ENCODE data around the gene DDHD1.

Gene DDHD1

GRCh38 chr14:53175375-53175774 lies 22.3 kb upstream of the DDHD1 start:
- H3K4ac ChIP-seq (ENCODE audit: low read depth in 1 of 2, low read length in 2 of 2): no peak overlapping the region
- no peaks in the 10 kb centered on the region for H3K79me1 ChIP-seq (replicated peaks; ENCODE audit: low read length, poor library complexity, severe bottlenecking)
- 90% methylated on average over 3 of the region's 4 CpGs for WGBS
- no peak overlapping the region for H3K23ac ChIP-seq (ENCODE audit: low read length in 2 of 2)
- no peak overlapping the region for H3K9ac ChIP-seq (ENCODE audit: low read length)
- DNase-seq: no peak
- no peak overlapping the region for H3K4me2 ChIP-seq (ENCODE audit: low read length, poor library complexity, severe bottlenecking)
- H3K36me3 ChIP-seq (ENCODE audit: control insufficient read depth in 1 of 2, insufficient read depth in 2 of 2, low read depth in 1 of 2, low read length in 2 of 2): no peaks in the 10 kb centered on the region
- H3K18ac ChIP-seq (ENCODE audit: low read depth in 1 of 2, low read length in 2 of 2): no peak overlapping the region
- no peak overlapping the region for H2BK120ac ChIP-seq (ENCODE audit: low read depth, low read length)
- no peak overlapping the region for H3K4me3 ChIP-seq (ENCODE audit: insufficient read depth in 1 of 2, low read depth in 1 of 2, low read length in 2 of 2)
- H4K91ac ChIP-seq (ENCODE audit: low read length): no peak overlapping the region
- no peaks in the 10 kb centered on the region for H3K4me1 ChIP-seq (ENCODE audit: control insufficient read depth, insufficient read depth, low read depth, low read length)
- H4K8ac ChIP-seq (ENCODE audit: low read length): no peak overlapping the region
- no peak overlapping the region for H2BK5ac ChIP-seq (ENCODE audit: low read depth, low read length, poor library complexity, severe bottlenecking)
- no peak overlapping the region for H2BK15ac ChIP-seq (ENCODE audit: low read depth, poor library complexity, severe bottlenecking)
- no peak overlapping the region for H2AK5ac ChIP-seq (ENCODE audit: low read length, severe bottlenecking)
- H3K9me3 ChIP-seq (ENCODE audit: control insufficient read depth, low read length): no peaks in the 10 kb centered on the region
- no peak overlapping the region for H3K14ac ChIP-seq (ENCODE audit: low read length in 2 of 2)
- H2AFZ ChIP-seq (ENCODE audit: low read depth, low read length): no peak overlapping the region
- H3K27me3 ChIP-seq (ENCODE audit: control insufficient read depth in 1 of 2, insufficient read depth in 1 of 2, low read length in 2 of 2): no peaks in the 10 kb centered on the region
- H2BK12ac ChIP-seq (ENCODE audit: low read length in 2 of 2): no peak overlapping the region
- no peak overlapping the region for H3K27ac ChIP-seq (ENCODE audit: low read length, poor library complexity, severe bottlenecking)

GRCh38 chr14:53174918-53175317 lies 21.8 kb upstream of the DDHD1 start:
- H2BK120ac ChIP-seq (ENCODE audit: low read depth, low read length): no peak overlapping the region
- H3K9ac ChIP-seq (ENCODE audit: low read length): no peak overlapping the region
- 67% methylated on average over 2 of the region's 4 CpGs for WGBS
- H3K36me3 ChIP-seq (ENCODE audit: control insufficient read depth in 1 of 2, insufficient read depth in 2 of 2, low read depth in 1 of 2, low read length in 2 of 2): no peaks in the 10 kb centered on the region
- no peaks in the 10 kb centered on the region for H3K9me3 ChIP-seq (ENCODE audit: control insufficient read depth, low read length)
- no peak overlapping the region for H2AK5ac ChIP-seq (ENCODE audit: low read length, severe bottlenecking)
- no peaks in the 10 kb centered on the region for H3K79me1 ChIP-seq (replicated peaks; ENCODE audit: low read length, poor library complexity, severe bottlenecking)
- no peak overlapping the region for H3K18ac ChIP-seq (ENCODE audit: low read depth in 1 of 2, low read length in 2 of 2)
- no peak overlapping the region for H3K14ac ChIP-seq (ENCODE audit: low read length in 2 of 2)
- H3K27me3 ChIP-seq (ENCODE audit: control insufficient read depth in 1 of 2, insufficient read depth in 1 of 2, low read length in 2 of 2): no peaks in the 10 kb centered on the region
- DNase-seq: no peak
- no peak overlapping the region for H3K4me2 ChIP-seq (ENCODE audit: low read length, poor library complexity, severe bottlenecking)
- H2BK12ac ChIP-seq (ENCODE audit: low read length in 2 of 2): no peak overlapping the region
- H4K91ac ChIP-seq (ENCODE audit: low read length): no peak overlapping the region
- H4K8ac ChIP-seq (ENCODE audit: low read length): no peak overlapping the region
- no peak overlapping the region for H2BK5ac ChIP-seq (ENCODE audit: low read depth, low read length, poor library complexity, severe bottlenecking)
- H3K4me3 ChIP-seq (ENCODE audit: insufficient read depth in 1 of 2, low read depth in 1 of 2, low read length in 2 of 2): no peak overlapping the region
- no peak overlapping the region for H3K23ac ChIP-seq (ENCODE audit: low read length in 2 of 2)
- no peaks in the 10 kb centered on the region for H3K4me1 ChIP-seq (ENCODE audit: control insufficient read depth, insufficient read depth, low read depth, low read length)
- no peak overlapping the region for H2AFZ ChIP-seq (ENCODE audit: low read depth, low read length)
- H3K4ac ChIP-seq (ENCODE audit: low read depth in 1 of 2, low read length in 2 of 2): no peak overlapping the region
- H3K27ac ChIP-seq (ENCODE audit: low read length, poor library complexity, severe bottlenecking): no peak overlapping the region
- no peak overlapping the region for H2BK15ac ChIP-seq (ENCODE audit: low read depth, poor library complexity, severe bottlenecking)

- H2BK5ac ChIP-seq (ENCODE audit: low read depth, low read length, poor library complexity, severe bottlenecking): no peak overlapping the region
- H3K27ac ChIP-seq (ENCODE audit: low read length, poor library complexity, severe bottlenecking): no peak overlapping the region
- WGBS: 97% methylated on average over 9 of the region's 9 CpGs
Observed at GRCh38 chr14:53168786-53169185, 15.7 kb upstream of the DDHD1 start.

GRCh38 chr14:53167602-53168328 lies 14.6 kb upstream of the DDHD1 start:
- H3K23ac ChIP-seq (ENCODE audit: low read length in 2 of 2): no peak overlapping the region
- H3K18ac ChIP-seq (ENCODE audit: low read depth in 1 of 2, low read length in 2 of 2): no peak overlapping the region
- no peaks in the 10 kb centered on the region for H3K79me1 ChIP-seq (replicated peaks; ENCODE audit: low read length, poor library complexity, severe bottlenecking)
- H3K4me2 ChIP-seq (ENCODE audit: low read length, poor library complexity, severe bottlenecking): no peak overlapping the region
- H2BK5ac ChIP-seq (ENCODE audit: low read depth, low read length, poor library complexity, severe bottlenecking): no peak overlapping the region
- no peaks in the 10 kb centered on the region for H3K27me3 ChIP-seq (ENCODE audit: control insufficient read depth in 1 of 2, insufficient read depth in 1 of 2, low read length in 2 of 2)
- peak overlapping the region in 1 of 2 experiments; percentile 59 for H3K4me3 ChIP-seq (ENCODE audit: insufficient read depth in 1 of 2, low read depth in 1 of 2, low read length in 2 of 2)
- H2BK12ac ChIP-seq (ENCODE audit: low read length in 2 of 2): no peak overlapping the region
- H3K27ac ChIP-seq (ENCODE audit: low read length, poor library complexity, severe bottlenecking): no peak overlapping the region
- no peak overlapping the region for H2AK5ac ChIP-seq (ENCODE audit: low read length, severe bottlenecking)
- H4K8ac ChIP-seq (ENCODE audit: low read length): no peak overlapping the region
- H2AFZ ChIP-seq (ENCODE audit: low read depth, low read length): peak overlapping the region; percentile 86
- H3K4ac ChIP-seq (ENCODE audit: low read depth in 1 of 2, low read length in 2 of 2): peak overlapping the region in 1 of 2 experiments; percentile 37
- peak overlapping the region; percentile 82 for H3K9ac ChIP-seq (ENCODE audit: low read length)
- DNase-seq: peak; percentile 57
- no peak overlapping the region for H2BK120ac ChIP-seq (ENCODE audit: low read depth, low read length)
- H3K36me3 ChIP-seq (ENCODE audit: control insufficient read depth in 1 of 2, insufficient read depth in 2 of 2, low read depth in 1 of 2, low read length in 2 of 2): no peaks in the 10 kb centered on the region
- H3K4me1 ChIP-seq (ENCODE audit: control insufficient read depth, insufficient read depth, low read depth, low read length): no peaks in the 10 kb centered on the region
- H3K14ac ChIP-seq (ENCODE audit: low read length in 2 of 2): no peak overlapping the region
- 77% methylated on average over 3 of the region's 4 CpGs for WGBS
- H2BK15ac ChIP-seq (ENCODE audit: low read depth, poor library complexity, severe bottlenecking): no peak overlapping the region
- H3K9me3 ChIP-seq (ENCODE audit: control insufficient read depth, low read length): no peaks in the 10 kb centered on the region
- H4K91ac ChIP-seq (ENCODE audit: low read length): no peak overlapping the region

More at GRCh38 chr14:53168786-53169185, 15.7 kb upstream of the DDHD1 start:
- Histone ChIP-seq H3K4me1 (ENCODE audit: control insufficient read depth, insufficient read depth, low read depth, low read length) (no peaks in the 10 kb centered on the region), H3K23ac (ENCODE audit: low read length in 2 of 2) (no peak overlapping the region), H3K9ac (ENCODE audit: low read length) (no peak overlapping the region), H3K79me1 (replicated peaks; ENCODE audit: low read length, poor library complexity, severe bottlenecking) (no peaks in the 10 kb centered on the region), H2BK15ac (ENCODE audit: low read depth, poor library complexity, severe bottlenecking) (no peak overlapping the region), H3K9me3 (ENCODE audit: control insufficient read depth, low read length) (no peaks in the 10 kb centered on the region), H3K36me3 (ENCODE audit: control insufficient read depth in 1 of 2, insufficient read depth in 2 of 2, low read depth in 1 of 2, low read length in 2 of 2) (no peaks in the 10 kb centered on the region), H4K91ac (ENCODE audit: low read length) (no peak overlapping the region), H4K8ac (ENCODE audit: low read length) (no peak overlapping the region), H2AFZ (ENCODE audit: low read depth, low read length) (no peak overlapping the region), H2BK120ac (ENCODE audit: low read depth, low read length) (no peak overlapping the region), H2BK12ac (ENCODE audit: low read length in 2 of 2) (peak overlapping the region in 1 of 2 experiments; percentile 33), H2AK5ac (ENCODE audit: low read length, severe bottlenecking) (no peak overlapping the region), H3K27me3 (ENCODE audit: control insufficient read depth in 1 of 2, insufficient read depth in 1 of 2, low read length in 2 of 2) (no peaks in the 10 kb centered on the region), H3K18ac (ENCODE audit: low read depth in 1 of 2, low read length in 2 of 2) (no peak overlapping the region), H3K4ac (ENCODE audit: low read depth in 1 of 2, low read length in 2 of 2) (no peak overlapping the region), H3K14ac (ENCODE audit: low read length in 2 of 2) (no peak overlapping the region), H3K4me3 (ENCODE audit: insufficient read depth in 1 of 2, low read depth in 1 of 2, low read length in 2 of 2) (no peak overlapping the region), H3K4me2 (ENCODE audit: low read length, poor library complexity, severe bottlenecking) (no peak overlapping the region)
- DNase-seq: no peak
